H9 (cell line): ENCODE data around the gene SLC25A18. TPM values are rescaled to one million over a fixed set of nuclear protein-coding genes. Genes with fewer than 3 reads are reported as not detected.

Experiments used
- DNase-seq: peaks from one replicate; pipeline ENCODE4 v3.0.0-alpha.2; 2017
- H2AFZ ChIP-seq: one replicate; pipeline ENCODE4 v1.6.1; 2013; ENCODE audit warnings: mild to moderate bottlenecking, low read length, control low read depth, moderate library complexity
- H2AK5ac ChIP-seq: 2 replicates; pipeline ENCODE4 v1.6.1; 2013; ENCODE audit warnings: low read length, control low read depth, mixed read lengths; ENCODE audit not compliant: insufficient read length
- H2BK120ac ChIP-seq: one replicate; pipeline ENCODE4 v1.6.1; 2013; ENCODE audit warnings: low read depth, mild to moderate bottlenecking, low read length, control low read depth, inconsistent platforms; ENCODE audit not compliant: poor library complexity, severe bottlenecking
- H2BK12ac ChIP-seq: 2 replicates; pipeline ENCODE4 v1.6.1; 2013; ENCODE audit warnings: low read length, control low read depth, mixed read lengths, low read depth; ENCODE audit not compliant: insufficient read length
- H2BK15ac ChIP-seq: 2 replicates; pipeline ENCODE4 v1.6.1; 2013; ENCODE audit warnings: low read depth, low read length, control low read depth
- H2BK20ac ChIP-seq: one replicate; pipeline ENCODE4 v1.6.1; 2013; ENCODE audit warnings: low read depth, mild to moderate bottlenecking, low read length, control low read depth, inconsistent platforms; ENCODE audit not compliant: poor library complexity, severe bottlenecking
- H2BK5ac ChIP-seq: 2 replicates; pipeline ENCODE4 v1.6.1; 2013; ENCODE audit warnings: low read length, control low read depth, mixed read lengths; ENCODE audit not compliant: insufficient read length
- H3K14ac ChIP-seq: 2 replicates; pipeline ENCODE4 v1.6.1; 2013; ENCODE audit warnings: low read length, control low read depth; ENCODE audit not compliant: insufficient read depth
- H3K18ac ChIP-seq: 2 replicates; pipeline ENCODE4 v1.6.1; 2013; ENCODE audit warnings: low read depth, mild to moderate bottlenecking, mixed read lengths, low read length, control low read depth; ENCODE audit not compliant: insufficient read length
- H3K23ac ChIP-seq: 2 replicates; pipeline ENCODE4 v1.6.1; 2013; ENCODE audit warnings: low read length, control low read depth, mixed read lengths, low read depth; ENCODE audit not compliant: insufficient read length
- H3K23me2 ChIP-seq: 2 replicates; pipeline ENCODE4 v1.6.1; 2013; ENCODE audit warnings: low read depth, mild to moderate bottlenecking, mixed read lengths, low read length, control low read depth; ENCODE audit not compliant: insufficient read length, poor library complexity, severe bottlenecking
- H3K27ac ChIP-seq: 2 replicates; pipeline ENCODE4 v1.5.1; 2013; ENCODE audit warnings: low read length, control low read depth, mixed read lengths, low read depth; ENCODE audit not compliant: insufficient read length
- H3K27me3 ChIP-seq: 2 replicates; pipeline ENCODE4 v1.6.1; 2013; ENCODE audit warnings: low read length, control low read depth, inconsistent platforms; ENCODE audit not compliant: insufficient read depth
- H3K4ac ChIP-seq: 2 replicates; pipeline ENCODE4 v1.6.1; 2013; ENCODE audit warnings: low read depth, mild to moderate bottlenecking, control low read depth, inconsistent platforms, low read length, moderate library complexity
- H3K4me1 ChIP-seq: 2 replicates; pipeline ENCODE4 v1.6.1; 2013; ENCODE audit warnings: low read length, control low read depth, inconsistent platforms; ENCODE audit not compliant: insufficient read depth
- H3K4me2 ChIP-seq: 2 replicates; pipeline ENCODE4 v1.6.1; 2013; ENCODE audit warnings: low read length, control low read depth, mixed read lengths; ENCODE audit not compliant: insufficient read length, insufficient read depth
- H3K56ac ChIP-seq: 2 replicates; pipeline ENCODE4 v1.6.1; 2013; ENCODE audit warnings: low read depth, mild to moderate bottlenecking, mixed read lengths, low read length, control low read depth; ENCODE audit not compliant: insufficient read length
- H3K79me1 ChIP-seq: 2 replicates; pipeline ENCODE4 v1.6.1; 2013; ENCODE audit warnings: low read depth, mild to moderate bottlenecking, moderate library complexity, low read length, control low read depth, inconsistent platforms; ENCODE audit not compliant: insufficient read depth, poor library complexity, severe bottlenecking
- H3K79me2 ChIP-seq: 2 replicates; pipeline ENCODE4 v1.6.1; 2013; ENCODE audit warnings: low read length, control low read depth, inconsistent platforms; ENCODE audit not compliant: insufficient read depth
- H3K9ac ChIP-seq: 2 replicates; pipeline ENCODE4 v1.6.1; 2013; ENCODE audit warnings: low read length, control low read depth, mixed read lengths; ENCODE audit not compliant: insufficient read length; ENCODE audit errors: extremely low read depth
- H3K9me3 ChIP-seq: one replicate; pipeline ENCODE4 v1.6.1; 2013; ENCODE audit warnings: low read depth, low read length, inconsistent platforms; ENCODE audit not compliant: control insufficient read depth
- H3T11ph ChIP-seq: one replicate; pipeline ENCODE4 v1.6.1; 2013; ENCODE audit warnings: mild to moderate bottlenecking, low read length, control low read depth, inconsistent platforms
- H4K20me1 ChIP-seq: one replicate; pipeline ENCODE4 v1.6.1; 2013; ENCODE audit not compliant: control insufficient read depth, insufficient read length, insufficient read depth
- H4K5ac ChIP-seq: 2 replicates; pipeline ENCODE4 v1.6.1; 2013; ENCODE audit warnings: low read depth, mild to moderate bottlenecking, mixed read lengths, low read length, control low read depth; ENCODE audit not compliant: insufficient read length
- H4K8ac ChIP-seq: replicated peaks from 2 replicates; pipeline ENCODE4 v1.6.1; 2013; ENCODE audit warnings: low read length, control low read depth, mixed read lengths, low read depth; ENCODE audit not compliant: insufficient read length
- H4K91ac ChIP-seq: 2 replicates; pipeline ENCODE4 v1.6.1; 2013; ENCODE audit warnings: low read depth, mild to moderate bottlenecking, moderate library complexity, mixed read lengths, low read length, control low read depth; ENCODE audit not compliant: insufficient read length
- H3K27ac Mint-ChIP-seq, 3 experiments: 2 replicates in 2 of 3; 3 replicates in 1 of 3; pipeline ENCODE4 v1.8.0; 2020 to 2021; ENCODE audit warnings: mixed read lengths in 3 of 3, mild to moderate bottlenecking in 1 of 3, moderate library complexity in 1 of 3
- H3K27me3 Mint-ChIP-seq: 2 replicates; pipeline ENCODE4 v1.8.0; 2021; ENCODE audit warnings: low read depth, mild to moderate bottlenecking, moderate library complexity, mixed read lengths
- H3K36me3 Mint-ChIP-seq, 3 experiments: 2 replicates in 2 of 3; 3 replicates in 1 of 3; pipeline ENCODE4 v1.8.0; 2020 to 2021; ENCODE audit warnings: low read depth in 3 of 3, mixed read lengths in 3 of 3; ENCODE audit not compliant: insufficient read depth in 1 of 3
- H3K4me1 Mint-ChIP-seq, 2 experiments: 2 replicates each; pipeline ENCODE4 v1.8.0; 2020; ENCODE audit warnings: mixed read lengths in 2 of 2
- H3K4me3 Mint-ChIP-seq, 2 experiments: 2 replicates in 1 of 2; 3 replicates in 1 of 2; pipeline ENCODE4 v1.8.0; 2020 to 2021; ENCODE audit warnings: mild to moderate bottlenecking in 2 of 2, mixed read lengths in 2 of 2, moderate library complexity in 1 of 2
- H3K9me3 Mint-ChIP-seq, 2 experiments: 2 replicates in 1 of 2; 3 replicates in 1 of 2; pipeline ENCODE4 v1.8.0; 2020; ENCODE audit warnings: mild to moderate bottlenecking in 2 of 2, mixed read lengths in 2 of 2, moderate library complexity in 1 of 2
- CTCF ChIP-seq: fragments of 200-600 bp; sonication (generic); conservative IDR thresholded peaks from 3 replicates; pipeline ENCODE4 v1.8.0; 2021; ENCODE audit warnings: antibody characterized with exemption, mild to moderate bottlenecking
- whole genome bisulfite sequencing: extraction: QIAGEN DNeasy Blood & Tissue Kit; methylation state at CpG from one replicate; pipeline ENCODE4 v1.1.7; 2013; ENCODE audit warnings: missing lambda C conversion rate, low lambda C conversion rate, mixed read lengths; ENCODE audit not compliant: insufficient read length; ENCODE audit errors: extremely low coverage; 5-methylcytosine and 5-hydroxymethylcytosine counted together
- total RNA-seq: library from RNA; stranded (reverse); gene quantifications from 2 replicates; pipeline ENCODE4 v1.2.1, GENCODE V29; 2021

The SLC25A18 gene
- total RNA-seq, 1 experiment from 2014 or later: 2.3 TPM

DNA sequence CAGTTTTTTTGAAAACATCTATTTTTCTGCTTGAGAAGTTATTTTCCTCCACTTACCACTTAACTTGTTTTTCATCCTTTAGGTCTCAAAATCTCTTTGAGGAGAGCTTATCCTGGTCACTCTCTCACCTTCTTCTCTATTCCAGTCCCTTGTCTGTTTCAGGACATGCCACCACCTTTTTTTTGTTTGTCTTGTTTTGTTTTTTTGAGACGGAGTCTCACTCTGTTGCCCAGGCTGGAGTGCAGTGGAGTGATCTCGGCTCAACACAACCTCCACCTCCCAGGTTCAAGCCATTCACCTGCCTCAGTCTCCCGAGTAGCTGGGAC, 70.7 kb downstream of the SLC25A18 start:
- no peak overlapping the region; a peak in 1 of 7 replicates for H3K27ac Mint-ChIP-seq
- H2BK5ac ChIP-seq: no peak overlapping the region
- H3K9ac ChIP-seq: no peak overlapping the region
- H2BK120ac ChIP-seq: no peak overlapping the region
- H3K27me3 ChIP-seq: no peaks in the 10 kb centered on the region
- DNase-seq: no peak
- no peak overlapping the region for H2BK15ac ChIP-seq
- H3K14ac ChIP-seq: no peak overlapping the region
- H3K23ac ChIP-seq: no peak overlapping the region
- no peak overlapping the region for H4K8ac ChIP-seq
- no peaks in the 10 kb centered on the region for H3K79me2 ChIP-seq
- no peaks in the 10 kb centered on the region; the same call in 1 of the 2 replicates for H3K4me1 ChIP-seq
- WGBS: no CpG with 5 or more reads among the region's 3 CpGs
- no peak overlapping the region for H3K4me3 Mint-ChIP-seq
- no peak overlapping the region for H3K18ac ChIP-seq
- no peaks in the 10 kb centered on the region for H3K27me3 Mint-ChIP-seq
- H4K20me1 ChIP-seq: no peaks in the 10 kb centered on the region
- no peak overlapping the region for H2BK12ac ChIP-seq
- H3K36me3 Mint-ChIP-seq: no peaks in the 10 kb centered on the region
- no peak overlapping the region for H4K91ac ChIP-seq
- no peak overlapping the region for H3K56ac ChIP-seq
- no peak overlapping the region for H2AK5ac ChIP-seq
- no peaks in the 10 kb centered on the region for H3K79me1 ChIP-seq
- no peak overlapping the region for H3T11ph ChIP-seq
- no peak overlapping the region for H3K4me2 ChIP-seq
- TF ChIP-seq CTCF: no peak
- peaks cover 6 to 13% of the 10 kb centered on the region in 2 experiments for H3K4me1 Mint-ChIP-seq
- H2AFZ ChIP-seq: no peak overlapping the region
- no peaks in the 10 kb centered on the region for H3K9me3 ChIP-seq
- no peaks in the 10 kb centered on the region for H3K23me2 ChIP-seq
- no peak overlapping the region for H3K27ac ChIP-seq
- H4K5ac ChIP-seq: no peak overlapping the region
- H3K9me3 Mint-ChIP-seq: no peaks in the 10 kb centered on the region
- H3K4ac ChIP-seq: no peak overlapping the region
- H2BK20ac ChIP-seq: no peak overlapping the region
